Fibroblast of the conjunctiva (primary cell): ENCODE data around the gene ACVR2B.

Source experiments
- DNase-seq: peaks from one replicate; pipeline ENCODE4 v3.0.0-alpha.2; 2010; ENCODE audit warnings: low read depth

Gene ACVR2B

DNA sequence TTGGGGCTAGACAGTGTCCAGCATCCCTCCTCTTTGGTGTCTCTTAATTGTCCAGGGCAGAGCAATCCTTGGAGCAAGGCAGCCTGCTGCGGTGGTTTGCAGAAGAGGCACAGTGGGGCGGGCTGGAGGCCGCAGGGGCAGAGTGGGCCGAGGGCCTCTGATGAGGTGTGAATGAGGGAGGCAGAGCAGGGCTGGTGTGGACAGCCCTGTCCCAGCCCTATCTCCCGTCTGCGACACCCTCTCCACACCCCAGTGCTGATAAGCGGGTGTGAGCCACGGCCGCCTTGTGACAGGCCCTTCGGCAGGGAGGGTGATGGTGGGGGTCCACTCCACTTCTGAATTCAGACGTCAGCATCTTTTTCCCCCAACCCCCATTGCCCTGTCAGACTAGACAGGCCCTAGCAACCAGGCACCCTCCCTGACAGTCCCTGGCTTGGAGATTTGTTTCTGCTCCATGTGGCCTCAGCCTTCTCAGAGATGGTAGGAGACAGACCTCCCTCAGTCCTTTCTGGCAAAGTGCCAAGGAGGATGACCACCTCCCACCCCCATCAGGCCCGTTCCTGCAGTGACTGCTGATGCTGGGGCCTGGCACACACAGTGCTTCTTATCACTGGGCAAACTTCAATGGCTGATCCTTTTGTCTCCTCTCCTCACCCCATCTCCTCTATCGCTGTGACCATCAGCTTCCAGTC is 79.7 kb downstream of the ACVR2B start:
- no peak for DNase-seq

DNA sequence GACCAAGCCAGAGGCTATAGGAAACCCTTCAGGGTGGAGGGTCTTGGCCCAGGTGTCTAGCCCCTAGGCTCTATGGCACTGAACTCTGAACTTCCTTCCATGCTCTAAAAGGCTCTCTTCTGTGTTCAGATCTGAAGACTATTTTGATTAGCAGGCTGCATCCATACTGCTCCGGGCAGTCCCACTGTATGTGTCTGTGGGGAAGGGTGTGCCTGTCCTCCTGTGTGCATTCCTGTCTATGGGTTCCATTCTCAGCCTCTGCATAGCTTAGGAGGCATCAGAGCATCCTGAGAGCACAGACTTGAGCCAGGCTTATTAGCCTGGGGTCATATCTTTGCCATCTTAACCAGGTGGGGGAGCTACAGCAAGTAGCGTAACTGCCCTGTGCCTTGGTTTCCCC is 80.5 kb downstream of the ACVR2B start:
- DNase-seq, result no peak

DNA sequence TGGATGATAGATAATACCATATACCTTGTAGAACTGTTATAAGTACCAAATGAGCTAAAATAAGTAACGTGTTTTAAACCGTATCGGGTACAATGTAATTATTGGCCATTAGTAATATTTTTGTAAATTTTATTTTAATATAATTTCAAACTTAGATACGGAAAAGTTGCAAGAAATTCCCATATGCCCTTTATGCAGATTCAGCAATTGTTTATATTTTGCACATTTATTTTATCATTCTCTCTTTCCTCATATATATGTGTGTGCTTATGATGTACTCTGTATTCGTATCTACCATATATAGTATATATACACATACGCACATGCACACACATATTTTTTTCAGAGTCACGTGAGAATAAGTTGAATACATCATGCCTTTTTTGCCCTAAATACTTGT is 80.9 kb downstream of the ACVR2B start:
- DNase-seq, result no peak

DNA sequence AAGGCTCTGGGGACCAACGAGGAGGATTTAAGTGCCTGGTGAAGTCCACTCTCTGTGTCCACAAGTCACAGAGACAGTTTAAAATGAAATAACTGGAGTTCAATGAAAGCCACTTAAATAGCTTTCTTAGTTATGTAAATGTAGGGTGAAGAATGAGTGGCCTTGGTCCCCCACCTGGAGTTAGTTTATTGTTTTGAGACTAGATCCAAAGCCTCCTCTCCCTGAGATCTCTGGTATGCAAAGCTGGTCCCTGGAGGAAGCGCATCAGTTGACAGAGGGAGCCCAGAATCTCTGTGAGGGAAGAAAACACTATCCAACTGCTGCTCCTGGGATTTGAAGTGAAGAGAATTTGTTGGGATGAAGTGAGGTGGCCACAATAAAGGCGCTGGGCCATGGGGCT is 83.0 kb downstream of the ACVR2B start:
- DNase-seq, result no peak

DNA sequence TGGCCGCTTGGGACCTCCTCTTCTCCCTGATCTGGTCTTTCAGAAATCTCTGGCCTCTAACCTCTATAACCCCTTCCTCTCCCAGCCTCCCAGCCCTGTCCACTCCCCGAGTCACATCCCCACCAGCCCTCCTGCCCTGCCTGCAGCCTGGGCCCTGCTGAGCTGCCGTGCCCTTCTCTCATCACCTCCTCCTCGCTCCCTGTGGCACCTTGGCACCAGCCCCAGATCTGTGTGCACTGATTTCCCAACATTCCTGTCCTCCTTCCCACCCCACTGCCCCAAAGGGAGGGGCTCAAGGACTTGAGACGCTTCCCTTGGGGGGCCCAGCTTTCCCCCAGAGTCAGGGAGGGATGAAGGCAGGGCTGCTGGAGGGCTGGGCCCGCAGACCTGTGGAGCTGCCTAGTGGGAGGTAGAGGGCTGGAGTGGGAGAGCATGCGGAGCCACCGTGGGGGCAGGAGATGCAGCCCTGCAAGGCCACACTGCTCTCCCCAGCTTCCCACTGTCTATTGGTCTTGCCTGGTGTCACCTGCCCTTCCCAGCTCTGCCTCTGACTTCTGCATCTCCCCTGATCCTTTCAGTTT is 85.2 kb downstream of the ACVR2B start:
- DNase-seq, result no peak

DNA sequence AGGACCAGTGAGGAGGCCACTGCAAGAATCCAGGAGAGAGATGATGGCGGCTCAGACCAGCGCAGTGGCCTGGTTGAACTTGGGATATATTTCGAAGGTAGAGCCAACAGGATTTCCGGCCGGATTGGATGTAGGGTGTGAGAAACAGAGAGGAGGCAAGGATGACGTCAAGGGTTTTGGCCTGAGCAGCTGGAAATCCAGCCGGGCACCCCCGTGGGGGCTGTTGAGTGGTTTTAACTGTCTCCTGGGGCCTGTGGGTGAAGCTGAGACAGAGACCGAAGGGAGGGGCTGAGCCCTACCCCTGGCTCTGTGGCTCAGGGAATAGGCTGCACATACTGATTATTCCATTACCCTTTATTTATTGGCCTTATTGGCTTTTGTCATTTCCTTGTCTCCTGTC is 88.1 kb downstream of the ACVR2B start:
- no peak for DNase-seq
